Measurements from ENCODE around the gene SEZ6L.

SEZ6L gene

DNA sequence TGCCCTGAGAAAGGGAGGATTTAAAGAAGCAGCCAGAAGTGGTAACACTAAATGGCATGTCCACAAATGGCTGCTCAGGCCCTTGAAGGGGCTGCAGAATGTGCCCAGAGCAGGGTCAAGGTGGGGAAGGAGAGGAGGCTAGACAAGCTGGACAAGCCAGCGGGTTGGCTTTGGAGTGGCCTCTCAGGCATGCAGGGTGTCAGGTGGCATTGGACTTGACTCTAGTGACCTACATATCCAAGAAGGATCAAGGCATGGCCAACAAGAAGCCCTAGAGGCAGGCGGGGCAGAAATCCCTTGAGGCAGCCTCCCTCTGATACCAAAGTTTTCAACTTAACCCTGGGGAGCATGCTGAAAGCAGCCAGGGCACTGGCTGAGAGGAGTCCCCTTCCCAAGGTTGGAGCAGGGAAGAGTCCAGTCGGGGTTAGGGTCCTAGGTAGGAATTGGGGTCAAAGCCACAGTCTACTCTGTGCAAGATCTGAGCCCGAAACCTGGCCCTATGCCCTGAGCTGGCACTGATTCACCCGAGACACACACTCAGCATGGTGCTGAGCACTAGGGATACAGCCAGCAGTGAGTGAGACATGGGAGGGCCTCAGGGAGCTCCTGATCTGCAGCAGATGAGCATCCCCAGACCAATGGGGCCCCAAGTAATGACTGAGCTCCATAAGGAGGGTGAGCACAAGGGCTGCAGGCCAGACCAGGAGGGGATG, 164.0 kb downstream of the SEZ6L start:
- no peak for DNase-seq (ENCODE audit: low read depth in 2 of 2)

DNA sequence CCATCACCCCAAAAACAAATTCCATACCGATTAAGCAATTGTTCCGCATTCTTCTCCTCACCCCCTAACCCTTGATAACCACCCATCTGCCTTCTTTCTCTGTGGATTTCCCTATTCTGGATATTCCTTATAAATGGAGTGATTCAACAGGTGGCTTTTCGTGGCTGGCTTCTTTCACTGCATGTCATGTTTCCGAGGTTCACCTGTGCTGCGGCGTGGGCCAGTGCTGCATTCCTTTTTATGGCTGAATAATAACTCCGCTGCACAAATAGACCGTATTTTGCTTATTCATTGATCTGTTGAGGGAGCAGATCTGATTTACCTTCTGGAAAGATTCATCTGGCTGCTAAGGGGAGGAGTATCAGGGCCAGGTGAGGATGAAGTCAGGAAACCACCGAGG, 165.0 kb downstream of the SEZ6L start:
- no peak for DNase-seq (ENCODE audit: low read depth in 2 of 2)

- DNase-seq (ENCODE audit: low read depth in 2 of 2) = no peak
Observed at GRCh38 chr22:26336773-26337172, 167.5 kb downstream of the SEZ6L start.

DNA sequence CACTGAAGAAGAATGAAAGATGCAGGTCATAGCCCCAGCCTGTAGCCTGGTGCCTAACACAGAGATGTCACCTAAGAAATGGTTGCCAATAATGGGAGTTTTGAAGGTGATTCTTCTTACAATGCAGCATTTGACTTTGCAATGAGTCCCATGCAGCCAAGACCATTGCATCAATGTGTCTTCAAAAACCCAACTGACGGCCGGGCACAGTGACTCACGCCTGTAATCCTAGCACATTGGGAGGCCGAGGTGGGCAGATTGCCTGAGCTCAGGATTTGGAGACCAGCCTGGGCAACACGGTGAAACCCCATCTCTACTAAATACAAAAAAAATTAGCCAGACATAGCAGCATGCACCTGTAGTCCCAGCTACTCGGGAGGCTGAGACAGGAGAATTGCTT, 170.5 kb downstream of the SEZ6L start:
- no peak for DNase-seq (ENCODE audit: low read depth in 2 of 2)

DNA sequence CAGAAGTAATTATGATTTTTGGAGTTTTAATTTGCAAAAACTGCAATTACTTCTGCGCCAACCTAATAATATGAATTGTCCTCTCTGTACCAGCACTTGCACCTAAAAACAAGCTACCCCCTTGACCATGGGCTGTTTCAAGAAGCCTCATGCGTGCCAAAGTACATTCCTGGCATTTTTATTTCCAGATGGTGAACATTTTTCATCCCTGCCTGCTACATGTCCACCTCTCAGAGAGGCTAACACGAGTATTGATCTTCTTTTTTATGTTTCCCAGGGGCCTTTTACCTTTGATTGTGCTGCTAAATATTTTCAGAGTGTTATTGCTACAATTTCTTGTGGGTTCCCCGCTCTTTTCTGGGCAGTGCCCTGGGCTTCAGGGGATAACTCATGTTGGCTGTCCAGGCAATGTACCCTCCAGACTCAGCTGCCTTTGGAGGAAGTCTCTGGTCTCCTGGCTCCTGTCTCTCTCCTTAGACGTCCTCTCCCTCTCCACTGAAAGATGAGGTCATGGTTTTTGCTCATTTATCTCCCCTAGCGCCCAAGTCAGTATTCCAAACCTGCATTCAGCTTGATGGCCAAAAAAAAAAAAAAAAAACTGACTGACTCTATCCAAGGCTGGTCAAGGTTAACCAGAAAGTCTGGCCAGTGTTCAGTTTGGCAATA, 173.6 kb downstream of the SEZ6L start:
- no peak for DNase-seq (ENCODE audit: low read depth in 2 of 2)

GRCh38 chr22:26345496-26345895, 176.2 kb downstream of the SEZ6L start:
- no peak for DNase-seq (ENCODE audit: low read depth in 2 of 2)

- DNase-seq (ENCODE audit: low read depth in 2 of 2) = no peak
Observed at GRCh38 chr22:26348810-26349526, 179.7 kb downstream of the SEZ6L start.

- no peak for DNase-seq (ENCODE audit: low read depth in 2 of 2)
Observed at GRCh38 chr22:26354707-26355106, 185.4 kb downstream of the SEZ6L start.

DNA sequence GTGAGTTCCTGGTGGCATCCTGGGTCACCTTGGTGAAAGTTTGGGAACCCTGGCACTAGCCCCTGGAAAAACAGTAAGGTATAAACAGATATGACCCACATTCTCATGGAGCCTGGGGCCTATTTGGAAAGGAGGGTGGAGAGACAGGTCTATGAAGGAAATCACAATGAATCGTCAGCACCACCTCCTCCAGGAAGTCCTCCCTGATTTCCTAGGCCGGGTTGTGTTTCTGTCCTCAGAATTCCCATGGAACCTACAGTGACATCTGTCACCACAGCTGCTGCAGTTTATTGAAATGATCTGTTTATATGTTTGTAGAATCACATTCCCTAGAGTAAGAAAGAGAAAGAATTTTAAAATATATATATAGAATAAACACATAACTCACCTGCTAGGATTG, 188.0 kb downstream of the SEZ6L start:
- DNase-seq (ENCODE audit: low read depth in 2 of 2) = no peak

GRCh38 chr22:26357813-26358212, 188.6 kb downstream of the SEZ6L start:
- DNase-seq (ENCODE audit: low read depth in 2 of 2) = no peak

DNA sequence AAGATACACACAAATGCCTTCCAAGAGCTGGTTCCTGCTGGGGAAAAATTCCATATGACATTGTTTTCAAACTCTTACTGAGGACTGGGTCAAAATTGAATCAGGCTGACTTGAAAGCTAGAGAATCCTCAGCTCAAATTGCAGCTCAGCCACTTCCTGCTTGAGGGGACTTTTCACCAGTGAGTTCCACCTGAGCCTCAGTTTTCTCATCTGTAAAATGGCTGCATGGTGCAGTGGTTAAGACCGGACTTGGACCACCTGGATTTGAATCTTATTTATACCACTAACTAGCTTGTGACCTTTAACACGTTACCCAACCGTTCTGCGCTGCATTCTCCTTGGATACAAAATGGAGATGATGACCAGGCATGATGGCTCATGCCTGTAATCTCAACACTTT, 189.9 kb downstream of the SEZ6L start:
- no peak for DNase-seq (ENCODE audit: low read depth in 2 of 2)

DNA sequence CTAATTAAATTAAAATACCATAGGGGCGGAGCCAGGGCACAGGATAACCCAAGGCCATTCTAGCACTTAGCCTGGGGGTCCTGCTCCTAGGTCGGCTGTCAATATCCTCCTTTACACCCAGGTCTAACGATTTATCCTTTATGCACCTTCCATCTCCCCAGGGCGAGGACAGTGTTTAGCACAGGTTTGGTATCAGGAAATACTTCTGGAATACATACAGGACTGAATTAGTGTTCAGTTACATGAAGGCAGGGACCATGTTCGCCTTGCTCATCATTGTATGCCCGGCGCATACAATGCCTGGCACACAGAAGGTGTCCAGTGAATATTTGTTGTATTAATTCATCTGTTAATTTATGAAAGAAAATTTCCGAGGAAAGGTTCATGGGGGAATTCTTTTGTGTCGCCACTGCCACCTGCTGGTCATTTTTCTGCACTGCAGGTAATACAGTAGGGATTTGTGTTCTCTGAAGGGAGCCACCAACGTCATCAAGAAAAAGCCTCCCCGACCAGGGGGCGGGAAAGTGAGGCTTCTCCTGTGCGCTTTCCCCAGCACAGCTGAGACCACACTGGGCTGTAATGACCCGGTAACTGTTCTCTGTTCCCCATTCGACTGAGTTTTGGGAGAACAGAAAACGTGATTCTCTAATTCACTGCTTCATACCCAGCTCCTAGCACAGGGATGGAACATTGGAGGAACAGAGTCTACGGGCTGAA, 191.1 kb downstream of the SEZ6L start:
- peak; percentile 8 to 51 for DNase-seq (ENCODE audit: low read depth in 2 of 2)

- no peak for DNase-seq (ENCODE audit: low read depth in 2 of 2)
Observed at GRCh38 chr22:26362471-26362870, 193.2 kb downstream of the SEZ6L start.

- peak in 1 of 2 donors; percentile 12 for DNase-seq (ENCODE audit: low read depth in 2 of 2)
Observed at GRCh38 chr22:26364066-26365015, 195.1 kb downstream of the SEZ6L start.

DNA sequence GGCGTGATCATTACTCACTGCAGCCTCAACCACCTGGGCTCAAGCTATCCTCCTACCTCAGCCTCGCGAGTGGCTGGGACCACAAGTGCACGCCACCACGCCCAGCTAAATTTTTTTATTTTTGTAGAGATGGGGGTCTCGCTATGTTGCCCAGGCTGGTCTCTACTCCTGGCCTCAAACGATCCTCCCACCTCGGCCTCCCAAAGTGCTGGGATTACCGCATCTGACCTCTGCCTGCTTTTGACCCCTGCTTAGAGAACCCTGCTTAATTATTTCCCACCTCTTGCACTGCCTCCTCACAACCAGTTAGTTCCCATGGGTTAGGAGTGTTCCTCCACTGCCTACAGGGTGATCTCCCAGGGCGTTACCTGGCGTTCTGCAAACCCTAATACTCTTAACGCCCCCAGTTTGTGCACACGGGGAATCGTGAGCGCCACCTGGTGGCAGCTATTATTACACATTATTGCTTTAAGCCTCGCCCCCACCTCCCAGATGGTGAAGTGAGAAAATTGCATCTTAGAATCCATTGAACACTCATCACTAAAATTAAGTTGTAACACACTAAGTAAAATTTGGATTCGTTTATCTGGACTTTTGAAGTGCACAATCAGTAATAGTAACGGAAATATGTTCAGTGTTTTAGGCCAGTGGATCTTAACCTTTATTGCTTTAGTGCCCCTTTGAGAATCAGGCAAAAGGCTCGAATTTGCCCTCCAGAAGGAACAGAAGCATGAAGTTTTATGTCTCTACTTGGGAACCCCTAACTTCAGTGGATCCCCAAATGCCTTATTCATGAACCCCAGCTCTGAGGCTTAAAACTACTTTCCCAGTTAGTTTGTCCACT, 198.4 kb downstream of the SEZ6L start:
- DNase-seq (ENCODE audit: low read depth in 2 of 2) = peak in 1 of 2 donors; percentile 48

GRCh38 chr22:26372890-26373289, 203.6 kb downstream of the SEZ6L start:
- DNase-seq (ENCODE audit: low read depth in 2 of 2) = no peak

GRCh38 chr22:26374391-26375026, 205.2 kb downstream of the SEZ6L start:
- DNase-seq (ENCODE audit: low read depth in 2 of 2) = no peak

- no peak for DNase-seq (ENCODE audit: low read depth in 2 of 2)
Observed at GRCh38 chr22:26377170-26377830, 208.0 kb downstream of the SEZ6L start.
